ENCODE measurements around the gene OSBPL7.

DNA sequence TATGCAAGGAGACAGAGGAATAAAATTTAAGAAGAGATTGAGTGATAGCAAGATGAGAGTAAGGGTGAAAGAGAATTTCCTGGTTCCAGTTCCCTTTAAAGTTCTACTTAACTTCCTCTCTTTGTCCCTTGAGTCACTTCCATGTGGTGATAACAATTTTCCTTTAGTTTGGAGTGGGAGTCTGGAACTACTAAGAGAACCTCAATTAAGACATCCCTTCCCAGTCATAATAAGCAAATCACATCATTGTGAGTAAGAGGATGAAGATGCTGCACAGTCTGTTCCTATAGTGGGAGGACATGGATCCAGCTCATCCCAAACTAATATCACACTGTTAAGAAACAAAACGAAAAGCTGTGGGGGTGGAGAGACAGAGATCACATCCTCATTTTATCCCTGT is 64.2 kb downstream of the OSBPL7 start:
- TF ChIP-seq, protein P1, sequence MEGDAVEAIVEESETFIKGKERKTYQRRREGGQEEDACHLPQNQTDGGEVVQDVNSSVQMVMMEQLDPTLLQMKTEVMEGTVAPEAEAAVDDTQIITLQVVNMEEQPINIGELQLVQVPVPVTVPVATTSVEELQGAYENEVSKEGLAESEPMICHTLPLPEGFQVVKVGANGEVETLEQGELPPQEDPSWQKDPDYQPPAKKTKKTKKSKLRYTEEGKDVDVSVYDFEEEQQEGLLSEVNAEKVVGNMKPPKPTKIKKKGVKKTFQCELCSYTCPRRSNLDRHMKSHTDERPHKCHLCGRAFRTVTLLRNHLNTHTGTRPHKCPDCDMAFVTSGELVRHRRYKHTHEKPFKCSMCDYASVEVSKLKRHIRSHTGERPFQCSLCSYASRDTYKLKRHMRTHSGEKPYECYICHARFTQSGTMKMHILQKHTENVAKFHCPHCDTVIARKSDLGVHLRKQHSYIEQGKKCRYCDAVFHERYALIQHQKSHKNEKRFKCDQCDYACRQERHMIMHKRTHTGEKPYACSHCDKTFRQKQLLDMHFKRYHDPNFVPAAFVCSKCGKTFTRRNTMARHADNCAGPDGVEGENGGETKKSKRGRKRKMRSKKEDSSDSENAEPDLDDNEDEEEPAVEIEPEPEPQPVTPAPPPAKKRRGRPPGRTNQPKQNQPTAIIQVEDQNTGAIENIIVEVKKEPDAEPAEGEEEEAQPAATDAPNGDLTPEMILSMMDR (IDR thresholded peaks at IDR 0.05), result no peak
- no peak for TF ChIP-seq POLR2A (IDR thresholded peaks at IDR 0.05)
